Measurements from ENCODE around the gene ZNF892. TPM values are rescaled to one million over a fixed set of nuclear protein-coding genes. Genes with fewer than 3 reads are reported as not detected.
A peak's percentile ranks its signal among the peaks of the same experiment; 100 is the strongest.

ZNF892 gene
- total and polyA plus RNA-seq, 10 donors, result 0.13 to 10.8 (median 4.7) TPM

DNA sequence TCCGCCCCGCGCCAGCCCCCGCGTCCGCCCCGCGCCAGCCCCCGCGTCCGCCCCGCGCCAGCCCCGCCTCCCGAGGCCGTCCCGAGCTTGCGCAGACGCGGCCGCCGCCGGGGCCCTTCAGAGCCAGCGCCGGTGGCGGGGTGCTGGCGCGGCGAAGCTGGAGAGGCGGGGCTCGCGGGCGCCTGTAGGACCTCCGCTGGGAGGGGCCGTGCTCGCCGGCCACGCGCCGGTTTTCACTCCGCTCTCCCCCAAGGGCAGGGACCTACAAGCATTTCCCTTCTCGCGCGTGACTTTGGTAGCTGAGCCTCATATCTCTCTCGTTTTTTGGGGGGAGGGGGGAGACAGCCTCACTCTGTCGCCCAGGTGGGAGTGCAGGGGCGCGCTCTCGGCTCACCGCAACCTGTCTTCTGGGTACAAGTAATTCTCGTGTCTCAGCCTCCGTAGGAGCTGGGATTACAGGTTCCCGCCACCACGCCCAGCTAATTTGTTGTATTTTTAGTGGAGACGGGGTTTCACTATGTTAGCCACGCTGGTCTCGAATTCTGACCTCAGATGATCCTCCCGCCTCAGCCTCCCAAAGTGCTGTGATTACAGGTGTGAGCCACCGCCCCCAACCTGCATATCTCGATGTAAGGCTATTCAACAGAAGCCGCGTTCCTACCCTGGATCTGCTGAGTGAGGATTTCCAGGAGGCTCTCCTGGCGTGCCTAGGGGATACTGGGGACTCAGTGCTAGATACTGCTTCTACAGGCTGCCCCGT lies 47.5 kb upstream of the ZNF892 start, which contains the start of gene ZNF514:
Gene ZNF514, minus strand, starts transcription at position 159 of the 760 bp plus-strand sequence. CDS start 6,595 bp downstream, outside the sequence.
- TF ChIP-seq POLR2A (IDR thresholded peaks at IDR 0.05), result peak in 1 of 3 donors; percentile 5
- TF ChIP-seq, protein P1, sequence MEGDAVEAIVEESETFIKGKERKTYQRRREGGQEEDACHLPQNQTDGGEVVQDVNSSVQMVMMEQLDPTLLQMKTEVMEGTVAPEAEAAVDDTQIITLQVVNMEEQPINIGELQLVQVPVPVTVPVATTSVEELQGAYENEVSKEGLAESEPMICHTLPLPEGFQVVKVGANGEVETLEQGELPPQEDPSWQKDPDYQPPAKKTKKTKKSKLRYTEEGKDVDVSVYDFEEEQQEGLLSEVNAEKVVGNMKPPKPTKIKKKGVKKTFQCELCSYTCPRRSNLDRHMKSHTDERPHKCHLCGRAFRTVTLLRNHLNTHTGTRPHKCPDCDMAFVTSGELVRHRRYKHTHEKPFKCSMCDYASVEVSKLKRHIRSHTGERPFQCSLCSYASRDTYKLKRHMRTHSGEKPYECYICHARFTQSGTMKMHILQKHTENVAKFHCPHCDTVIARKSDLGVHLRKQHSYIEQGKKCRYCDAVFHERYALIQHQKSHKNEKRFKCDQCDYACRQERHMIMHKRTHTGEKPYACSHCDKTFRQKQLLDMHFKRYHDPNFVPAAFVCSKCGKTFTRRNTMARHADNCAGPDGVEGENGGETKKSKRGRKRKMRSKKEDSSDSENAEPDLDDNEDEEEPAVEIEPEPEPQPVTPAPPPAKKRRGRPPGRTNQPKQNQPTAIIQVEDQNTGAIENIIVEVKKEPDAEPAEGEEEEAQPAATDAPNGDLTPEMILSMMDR (IDR thresholded peaks at IDR 0.05 in 8 of 11, conservative IDR thresholded peaks at IDR 0.05 in 3 of 11), result no peak
- TF ChIP-seq POLR2AphosphoS5 (IDR thresholded peaks at IDR 0.05), result peak; percentile 52 to 71 (median 59)
- Histone ChIP-seq H3K4me1 (peaks cover 17 to 40% (median 30%) of the 10 kb centered on the region in 6 donors), H3K27ac (peak within 1 kb of the TSS; percentile 59 to 87 (median 79)), H3K9me3 (peaks cover 0 to 23% (median 13%) of the 10 kb centered on the region in 8 donors), H3K36me3 (peaks cover under 1 to 23% (median 15%) of the 10 kb centered on the region in 6 donors), H3K4me3 (peak within 1 kb of the TSS; percentile 50 to 91 (median 64)), H3K27me3 (replicated peaks in 1 of 7) (no peaks in the 10 kb centered on the region)
- peak; percentile 94 for DNase-seq
- WGBS, 5 donors, result 13 to 30% (median 17%) methylated on average over 19 to 64 of the region's 64 CpGs
- intact Hi-C loops (cut with DNase I; ENCODE audit: low total_unique reads), result no loop called here

GRCh38 chr2:95165030-95165370 lies 42.3 kb upstream of the ZNF892 start:
- intact Hi-C loops (cut with DNase I; ENCODE audit: low total_unique reads), result loop anchor here (5.0 kb wide), 1 partner anchor 43 kb away; the partner anchor contains the start of gene MRPS5
- WGBS, 5 donors, result 0 to 3% (median 2%) methylated on average over 9 of the region's 9 CpGs
- Histone ChIP-seq H3K27me3 (replicated peaks in 1 of 7) (no peaks in the 10 kb centered on the region), H3K4me3 (peak overlapping the region; percentile 68 to 92 (median 83)), H3K27ac (peak overlapping the region; percentile 86 to 95 (median 92)), H3K9me3 (no peaks in the 10 kb centered on the region), H3K4me1 (peaks cover 14 to 37% (median 29%) of the 10 kb centered on the region in 6 donors), H3K36me3 (no peaks in the 10 kb centered on the region)
- TF ChIP-seq POLR2A (IDR thresholded peaks at IDR 0.05) (no peak), POLR2AphosphoS5 (IDR thresholded peaks at IDR 0.05) (no peak)
- TF ChIP-seq, protein P1 (IDR thresholded peaks at IDR 0.05 in 8 of 11, conservative IDR thresholded peaks at IDR 0.05 in 3 of 11), result no peak
- no peak for DNase-seq

- intact Hi-C loops (cut with DNase I; ENCODE audit: low total_unique reads), result loop anchor here (5.0 kb wide), 1 partner anchor 43 kb away; the partner anchor contains the start of gene MRPS5
- peaks cover 14 to 31% (median 24%) of the 10 kb centered on the region in 6 donors for H3K4me1 ChIP-seq
- peak; percentile 98 for DNase-seq
- H3K27me3 ChIP-seq (replicated peaks in 1 of 7), result no peaks in the 10 kb centered on the region
- peak within 1 kb of the TSS; percentile 86 to 95 (median 92) for H3K27ac ChIP-seq
- no peaks in the 10 kb centered on the region for H3K9me3 ChIP-seq
- TF ChIP-seq POLR2A (IDR thresholded peaks at IDR 0.05) (peak in 1 of 3 donors; percentile 22), POLR2AphosphoS5 (IDR thresholded peaks at IDR 0.05) (peak; percentile 93 to 95 (median 94))
- TF ChIP-seq, protein P1 (IDR thresholded peaks at IDR 0.05 in 8 of 11, conservative IDR thresholded peaks at IDR 0.05 in 3 of 11), result peak in 3 of 11 experiments; percentile 8 to 21 (median 16)
- H3K4me3 ChIP-seq, result peak within 1 kb of the TSS; percentile 68 to 92 (median 83)
- 0% methylated on average over 23 to 56 of the region's 56 CpGs for WGBS, 5 donors
- no peaks in the 10 kb centered on the region for H3K36me3 ChIP-seq
These were observed 41.8 kb upstream of the ZNF892 start, which contains the start of gene ZNF2 for GRCh38 chr2:95165371-95166064. Gene ZNF2, plus strand, starts transcription at chr2:95165809. Its CDS starts 10,418 bp downstream, at chr2:95176227.

All from spleen (tissue), 11 donors.